Activated naive CD4-positive, alpha-beta T cell treated with anti-CD3 and anti-CD28 coated beads for 36 hours (primary cell): Measurements from ENCODE around the gene ELAPOR1. TPM values are rescaled to one million over a fixed set of nuclear protein-coding genes. Genes with fewer than 3 reads are reported as not detected.

Experiments used
- CTCF ChIA-PET: fragments of 350-600 bp; sonication (Branson Sonifier 250); formaldehyde crosslinking; loops from one replicate; lab custom pipeline; 2021; ENCODE audit warnings: antibody characterized with exemption; lab: Charles Lee
- DNase-seq: peaks from one replicate; pipeline ENCODE4 v3.0.0-alpha.2; 2020
- H3K27ac Mint-ChIP-seq: one replicate; pipeline ENCODE4 v1.8.0; 2021; ENCODE audit warnings: mild to moderate bottlenecking, mixed read lengths
- H3K27me3 Mint-ChIP-seq: one replicate; pipeline ENCODE4 v1.8.0; 2021; ENCODE audit warnings: low read depth, mixed read lengths
- H3K36me3 Mint-ChIP-seq: one replicate; pipeline ENCODE4 v1.8.0; 2021; ENCODE audit warnings: low read depth, mixed read lengths
- H3K4me1 Mint-ChIP-seq: one replicate; pipeline ENCODE4 v1.8.0; 2021; ENCODE audit warnings: low read depth, mixed read lengths
- H3K4me3 Mint-ChIP-seq: one replicate; pipeline ENCODE4 v1.8.0; 2021; ENCODE audit warnings: mild to moderate bottlenecking, moderate library complexity, mixed read lengths
- H3K9me3 Mint-ChIP-seq: one replicate; pipeline ENCODE4 v1.8.0; 2021; ENCODE audit warnings: mixed read lengths
- intact Hi-C: fragments of 100-400 bp; cut with micrococcal nuclease; formaldehyde crosslinking; loops from one replicate; pipeline ENCODE4 v1.15.1; 2023
- total RNA-seq, 2 experiments: library from RNA; stranded (reverse); gene quantifications; one replicate each; pipeline ENCODE4 v1.2.3, GENCODE V29; 2021

Gene ELAPOR1
- total RNA-seq, 2 experiments from 2014 or later = 4.4 to 5.4 TPM

GRCh38 chr1:109084563-109085517, 29.1 kb upstream of the ELAPOR1 start:
- no peaks in the 10 kb centered on the region for H3K9me3 Mint-ChIP-seq
- no peak overlapping the region for H3K4me3 Mint-ChIP-seq
- intact Hi-C loops = no loop called here
- H3K36me3 Mint-ChIP-seq = peaks cover 3% of the 10 kb centered on the region
- CTCF ChIA-PET = no interaction called here
- H3K4me1 Mint-ChIP-seq = peaks cover 5% of the 10 kb centered on the region
- no peak overlapping the region for H3K27ac Mint-ChIP-seq
- no peaks in the 10 kb centered on the region for H3K27me3 Mint-ChIP-seq
- no peak for DNase-seq

DNA sequence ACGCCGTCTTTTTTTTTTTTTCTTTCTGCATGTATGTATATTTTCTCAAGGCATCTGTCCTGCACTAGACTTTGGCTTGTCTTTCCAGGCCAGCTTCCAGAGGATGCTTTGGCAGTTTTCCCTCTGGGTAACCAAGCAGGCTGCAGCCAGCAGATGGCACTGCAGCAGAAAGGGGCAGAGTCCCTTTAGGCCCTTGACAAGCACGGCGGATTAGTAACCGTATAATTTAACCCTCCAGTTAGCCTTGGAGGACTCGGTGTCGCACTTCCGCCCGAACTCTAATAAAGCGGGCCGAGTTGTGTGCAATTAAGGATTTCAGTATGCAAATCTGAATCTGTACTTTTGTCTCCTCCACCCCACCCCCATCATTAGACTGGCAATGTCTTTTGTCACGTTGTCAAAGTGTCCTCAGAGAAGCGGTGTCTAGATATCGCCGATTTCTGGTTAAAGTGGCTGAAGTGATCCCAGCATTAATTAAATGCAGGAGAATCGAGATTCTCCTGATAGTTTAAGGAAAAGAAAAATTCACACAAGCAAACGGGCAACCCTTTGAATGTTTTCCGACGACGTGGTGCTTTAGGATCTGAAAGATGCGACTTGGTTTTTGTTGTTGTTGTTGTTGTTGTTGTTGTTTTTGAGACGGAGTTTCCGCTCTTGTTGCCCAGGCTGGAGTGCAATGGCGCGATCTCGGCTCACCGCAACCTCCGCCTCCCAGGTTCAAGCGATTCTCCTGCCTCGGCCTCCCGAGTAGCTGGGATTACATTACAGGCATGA, 24.5 kb upstream of the ELAPOR1 start:
- DNase-seq = peak; percentile 45

DNA sequence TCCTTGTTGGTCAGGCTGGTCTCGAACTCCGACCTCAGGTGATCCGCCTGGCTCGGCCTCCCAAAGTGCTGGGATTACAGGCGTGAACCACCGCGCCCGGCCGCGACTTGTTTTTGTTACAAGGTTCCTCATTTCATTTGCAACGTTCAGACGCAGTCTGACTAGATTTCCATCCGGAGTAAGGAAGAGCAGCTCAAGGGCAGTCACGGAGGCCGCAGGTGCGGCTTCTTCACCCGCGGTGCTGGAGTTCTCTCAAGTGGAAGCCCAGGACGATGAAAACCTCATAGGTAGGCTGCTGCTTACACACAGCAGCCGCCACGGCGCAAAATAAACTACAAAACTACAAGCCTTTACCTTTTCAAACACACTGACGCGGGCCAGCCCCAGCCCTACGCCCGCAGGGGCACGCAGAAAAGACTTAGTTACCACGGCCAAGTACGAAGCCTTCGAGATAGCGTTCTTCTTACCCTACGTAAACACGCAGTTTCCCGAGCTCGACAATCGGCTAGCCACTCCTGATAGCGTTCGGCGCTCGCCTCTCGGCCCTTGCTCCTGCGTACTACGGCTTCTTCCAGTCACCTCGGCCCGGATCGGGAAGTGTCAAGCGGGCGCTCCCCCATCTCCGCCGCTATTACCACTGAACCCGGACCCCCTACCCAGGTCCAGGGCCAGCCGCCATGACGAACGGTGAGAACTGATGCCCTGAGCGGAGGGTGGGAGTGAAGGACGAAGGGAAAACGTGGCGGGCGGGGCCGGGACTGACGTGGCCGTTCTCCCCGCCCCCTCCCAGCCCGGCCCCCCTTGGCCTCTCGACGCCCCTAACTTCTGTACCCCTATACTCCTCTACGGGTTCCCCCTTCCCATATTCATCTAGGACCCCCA, 23.5 kb upstream of the ELAPOR1 start, which contains the start of gene TMEM167B:
Gene TMEM167B, plus strand, starts transcription at position 569 of the 882 bp plus-strand sequence. Its CDS starts 109 bp downstream, at position 678.
- no peaks in the 10 kb centered on the region for H3K27me3 Mint-ChIP-seq
- H3K4me3 Mint-ChIP-seq = peak within 1 kb of the TSS; percentile 82
- H3K27ac Mint-ChIP-seq = peak within 1 kb of the TSS; percentile 87
- intact Hi-C loops = loop anchor here (1.0 to 5.0 kb wide), 15 partner anchors 10 to 1248 kb away; partner anchors contain the start of genes AMIGO1, CLCC1, GPSM2 and HENMT1
- H3K4me1 Mint-ChIP-seq = peaks cover 29% of the 10 kb centered on the region
- DNase-seq = peak; percentile 95
- no peaks in the 10 kb centered on the region for H3K9me3 Mint-ChIP-seq
- CTCF ChIA-PET = interaction anchor here (0.5 to 2.6 kb wide), 5 partner anchors 10 to 309 kb away, joined by 3 to 22 read pairs (median 4); partner anchors contain the start of gene SARS1
- H3K36me3 Mint-ChIP-seq = peaks cover 13% of the 10 kb centered on the region

More for the DNA sequence above, 24.5 kb upstream of the ELAPOR1 start:
- Mint-ChIP-seq H3K36me3 (peaks cover 13% of the 10 kb centered on the region), H3K4me1 (peaks cover 22% of the 10 kb centered on the region), H3K27me3 (no peaks in the 10 kb centered on the region), H3K4me3 (peak overlapping the region; percentile 82), H3K27ac (peak overlapping the region; percentile 87), H3K9me3 (no peaks in the 10 kb centered on the region)
- CTCF ChIA-PET = interaction anchor here (1.2 to 1.4 kb wide), 2 partner anchors 23 kb away, joined by 3 to 12 read pairs; a partner anchor contains a TSS
- intact Hi-C loops = loop anchor here (1.0 to 5.0 kb wide), 13 partner anchors 11 to 1249 kb away; partner anchors contain the start of genes AMIGO1, CLCC1, GPSM2 and HENMT1

GRCh38 chr1:109091078-109091838, 22.7 kb upstream of the ELAPOR1 start:
- Mint-ChIP-seq H3K4me3 (peak overlapping the region; percentile 82), H3K9me3 (no peaks in the 10 kb centered on the region), H3K36me3 (peaks cover 13% of the 10 kb centered on the region), H3K4me1 (peaks cover 34% of the 10 kb centered on the region), H3K27ac (peak overlapping the region; percentile 87), H3K27me3 (no peaks in the 10 kb centered on the region)
- intact Hi-C loops = loop anchor here (1.0 to 5.0 kb wide), 10 partner anchors 102 to 1248 kb away; partner anchors contain the start of genes AMIGO1, CLCC1, GPSM2 and HENMT1
- DNase-seq = no peak
- CTCF ChIA-PET = interaction anchor here (1.0 to 2.6 kb wide), 7 partner anchors 9 to 407 kb away, joined by 3 to 22 read pairs (median 3); partner anchors contain the start of gene SARS1

GRCh38 chr1:109091839-109092193, 22.1 kb upstream of the ELAPOR1 start:
- intact Hi-C loops = loop anchor here (1.0 to 5.0 kb wide), 10 partner anchors 101 to 1247 kb away; partner anchors contain the start of genes AMIGO1, CLCC1, GPSM2 and HENMT1
- Mint-ChIP-seq H3K27ac (peak overlapping the region; percentile 87), H3K27me3 (no peaks in the 10 kb centered on the region), H3K9me3 (no peaks in the 10 kb centered on the region), H3K4me3 (peak overlapping the region; percentile 82), H3K4me1 (peaks cover 37% of the 10 kb centered on the region), H3K36me3 (peaks cover 13% of the 10 kb centered on the region)
- CTCF ChIA-PET = interaction anchor here (0.6 to 2.6 kb wide), 5 partner anchors 8 to 407 kb away, joined by 3 to 22 read pairs (median 4); a partner anchor contains a TSS
- DNase-seq = no peak

DNA sequence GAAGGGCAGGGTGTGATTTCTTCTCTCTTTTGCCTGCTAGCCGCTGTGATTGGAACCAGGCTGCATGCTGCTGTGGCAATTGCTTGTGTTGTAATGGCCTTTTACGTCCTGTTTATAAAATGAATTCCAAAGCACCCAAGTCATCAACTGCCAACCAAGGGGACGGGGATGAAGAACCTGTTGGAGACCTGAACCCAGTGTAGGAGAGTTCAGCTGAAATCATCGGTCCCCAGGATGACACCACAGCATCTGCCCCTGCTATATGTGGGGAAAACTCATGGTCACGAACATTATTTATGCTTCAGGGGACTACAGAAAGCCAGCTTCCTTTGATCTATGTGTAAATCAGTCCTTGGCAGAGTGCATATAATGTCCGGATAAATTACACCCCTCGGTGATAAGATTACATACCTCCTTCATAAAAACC, 19.5 kb upstream of the ELAPOR1 start:
- intact Hi-C loops = loop anchor here (5.0 kb wide), 5 partner anchors 217 to 938 kb away; partner anchors contain the start of genes AMIGO1, GPSM2, HENMT1 and STRIP1
- Mint-ChIP-seq H3K36me3 (peaks cover 13% of the 10 kb centered on the region), H3K9me3 (no peaks in the 10 kb centered on the region), H3K27me3 (no peaks in the 10 kb centered on the region), H3K27ac (peak overlapping the region; percentile 39), H3K4me1 (peaks cover 35% of the 10 kb centered on the region), H3K4me3 (no peak overlapping the region)
- DNase-seq = no peak
- CTCF ChIA-PET = interaction anchor here (0.6 kb wide), 1 partner anchor 67 kb away, joined by 4 read pairs; no protein-coding TSS in a partner anchor

DNA sequence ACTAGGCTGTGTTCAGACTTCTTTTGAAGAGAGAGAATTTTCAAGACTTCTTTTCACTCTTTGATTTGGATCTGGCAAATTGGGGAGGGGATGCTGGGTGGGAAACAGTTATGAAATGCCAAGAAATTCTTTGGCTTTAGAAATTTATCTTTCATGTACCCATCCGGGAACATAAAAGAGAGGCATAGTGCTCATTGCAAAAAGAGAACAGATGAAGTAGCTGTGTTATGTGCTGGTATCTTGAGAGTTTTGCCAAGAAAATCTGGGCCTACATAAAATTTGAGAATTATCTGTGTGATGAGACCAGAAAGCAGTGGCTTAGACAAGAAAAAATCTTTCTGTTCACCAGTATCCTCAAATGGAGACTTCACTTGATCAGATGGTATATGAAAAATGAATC, 19.0 kb upstream of the ELAPOR1 start:
- peaks cover 35% of the 10 kb centered on the region for H3K4me1 Mint-ChIP-seq
- intact Hi-C loops = loop anchor here (5.0 kb wide), 5 partner anchors 218 to 937 kb away; partner anchors contain the start of genes AMIGO1, GPSM2, HENMT1 and STRIP1

DNA sequence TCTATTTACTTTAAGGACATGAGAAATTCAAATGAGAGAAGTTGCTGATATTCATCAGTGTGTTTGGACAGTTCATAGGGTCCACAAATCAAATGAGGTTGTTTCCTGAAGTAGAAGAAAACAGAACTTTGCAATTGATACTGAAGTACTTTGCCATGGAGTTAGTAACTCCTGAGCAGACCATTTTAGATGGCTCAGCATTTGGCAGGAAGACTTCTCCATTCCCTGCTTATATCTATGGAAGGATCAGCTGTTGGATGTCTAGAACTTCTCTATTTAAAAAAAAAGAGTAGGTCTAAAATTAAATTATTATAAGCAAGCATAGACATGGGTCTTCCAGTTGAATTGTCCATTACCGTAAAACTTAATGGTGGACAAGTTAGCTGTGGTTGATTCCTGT, 18.3 kb upstream of the ELAPOR1 start:
- CTCF ChIA-PET = interaction anchor here (1.0 kb wide), 1 partner anchor 16 kb away, joined by 5 read pairs; a partner anchor contains a TSS
- peak overlapping the region; percentile 41 for H3K27ac Mint-ChIP-seq

More for the DNA sequence above, 19.0 kb upstream of the ELAPOR1 start:
- H3K4me3 Mint-ChIP-seq = no peak overlapping the region
- peaks cover 11% of the 10 kb centered on the region for H3K36me3 Mint-ChIP-seq
- no peaks in the 10 kb centered on the region for H3K27me3 Mint-ChIP-seq
- CTCF ChIA-PET = interaction anchor here (0.6 kb wide), 1 partner anchor 67 kb away, joined by 4 read pairs; no protein-coding TSS in a partner anchor
- H3K9me3 Mint-ChIP-seq = no peaks in the 10 kb centered on the region
- DNase-seq = no peak
- H3K27ac Mint-ChIP-seq = peak overlapping the region; percentile 39

DNA sequence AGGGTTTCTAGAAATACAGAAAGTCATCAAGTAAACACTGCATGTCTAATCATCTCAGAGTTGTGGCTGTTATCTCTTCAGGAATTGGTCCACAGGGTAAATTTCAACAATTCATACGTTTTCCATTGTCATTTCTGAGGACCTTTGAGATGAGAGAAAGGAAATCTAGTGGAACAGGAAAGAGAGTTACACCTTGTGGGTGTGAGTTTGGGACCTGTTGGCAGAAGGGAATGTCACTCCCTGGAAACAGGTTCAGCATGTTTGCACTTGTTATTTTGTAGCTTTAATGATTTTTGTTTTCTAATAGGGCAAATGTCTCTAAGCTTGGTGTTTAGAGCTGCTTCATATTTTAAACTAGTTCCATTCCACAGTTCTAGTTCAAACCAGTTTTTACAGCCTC, 17.8 kb upstream of the ELAPOR1 start:
- Mint-ChIP-seq H3K4me1 (peaks cover 34% of the 10 kb centered on the region), H3K36me3 (peaks cover 17% of the 10 kb centered on the region), H3K9me3 (no peaks in the 10 kb centered on the region), H3K27ac (no peak overlapping the region), H3K27me3 (peaks cover 2% of the 10 kb centered on the region), H3K4me3 (no peak overlapping the region)
- intact Hi-C loops = no loop called here
- DNase-seq = no peak
- CTCF ChIA-PET = interaction anchor here (1.0 kb wide), 1 partner anchor 16 kb away, joined by 5 read pairs; a partner anchor contains a TSS

More for the DNA sequence above, 18.3 kb upstream of the ELAPOR1 start:
- no peaks in the 10 kb centered on the region for H3K9me3 Mint-ChIP-seq
- H3K27me3 Mint-ChIP-seq = peaks cover 2% of the 10 kb centered on the region
- H3K4me3 Mint-ChIP-seq = no peak overlapping the region
- no peak for DNase-seq
- peaks cover 13% of the 10 kb centered on the region for H3K36me3 Mint-ChIP-seq
- H3K4me1 Mint-ChIP-seq = peaks cover 34% of the 10 kb centered on the region
- intact Hi-C loops = no loop called here
